GM13977 (cell line): ENCODE measurements around the gene RCOR1.

Source experiments
- DNase-seq: peaks from one replicate; pipeline ENCODE4 v3.0.0; 2012; ENCODE audit warnings: low spot score
- in situ Hi-C: fragments of 300-500 bp; cut with MboI; formaldehyde crosslinking; loops from one replicate; pipeline ENCODE4 v1.12.0; 2022; ENCODE audit warnings: low sequenced_read_pairs, low pct_unique_long_range_greater_than_20kb, mixed read lengths, inconsistent platforms; ENCODE audit not compliant: unreplicated experiment
- TF ChIP-seq, protein P1 (sequence below): IDR thresholded peaks from 2 replicates; pipeline ENCODE4 v1.5.1; 2012; ENCODE audit warnings: mild to moderate bottlenecking, control low read depth; ENCODE audit not compliant: insufficient read depth; ENCODE audit errors: extremely low read depth, missing control alignments

Gene RCOR1

GRCh38 chr14:102738373-102739189 is 146.1 kb downstream of the RCOR1 start:
- no peak for DNase-seq
- TF ChIP-seq, protein P1, sequence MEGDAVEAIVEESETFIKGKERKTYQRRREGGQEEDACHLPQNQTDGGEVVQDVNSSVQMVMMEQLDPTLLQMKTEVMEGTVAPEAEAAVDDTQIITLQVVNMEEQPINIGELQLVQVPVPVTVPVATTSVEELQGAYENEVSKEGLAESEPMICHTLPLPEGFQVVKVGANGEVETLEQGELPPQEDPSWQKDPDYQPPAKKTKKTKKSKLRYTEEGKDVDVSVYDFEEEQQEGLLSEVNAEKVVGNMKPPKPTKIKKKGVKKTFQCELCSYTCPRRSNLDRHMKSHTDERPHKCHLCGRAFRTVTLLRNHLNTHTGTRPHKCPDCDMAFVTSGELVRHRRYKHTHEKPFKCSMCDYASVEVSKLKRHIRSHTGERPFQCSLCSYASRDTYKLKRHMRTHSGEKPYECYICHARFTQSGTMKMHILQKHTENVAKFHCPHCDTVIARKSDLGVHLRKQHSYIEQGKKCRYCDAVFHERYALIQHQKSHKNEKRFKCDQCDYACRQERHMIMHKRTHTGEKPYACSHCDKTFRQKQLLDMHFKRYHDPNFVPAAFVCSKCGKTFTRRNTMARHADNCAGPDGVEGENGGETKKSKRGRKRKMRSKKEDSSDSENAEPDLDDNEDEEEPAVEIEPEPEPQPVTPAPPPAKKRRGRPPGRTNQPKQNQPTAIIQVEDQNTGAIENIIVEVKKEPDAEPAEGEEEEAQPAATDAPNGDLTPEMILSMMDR: no peak
- in situ Hi-C loops: no loop called here

DNA sequence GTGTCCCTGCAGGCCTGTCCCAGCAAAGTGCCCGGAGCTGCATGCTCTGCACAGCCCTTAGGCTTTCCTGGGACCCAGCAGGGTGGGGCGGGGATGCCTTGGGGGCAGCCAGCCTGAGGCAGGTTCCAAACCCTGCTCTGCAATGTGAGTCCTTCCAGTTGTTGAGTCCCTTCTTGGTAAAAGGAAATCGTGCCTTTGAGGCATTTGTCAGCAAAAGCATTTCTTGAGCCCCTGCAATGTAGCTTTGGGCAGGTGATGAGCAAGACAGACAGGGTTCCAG is 146.7 kb downstream of the RCOR1 start:
- in situ Hi-C loops: no loop called here
- DNase-seq: no peak
- TF ChIP-seq, protein P1: no peak

GRCh38 chr14:102746634-102747438 is 154.4 kb downstream of the RCOR1 start:
- in situ Hi-C loops: no loop called here
- TF ChIP-seq, protein P1: no peak
- no peak for DNase-seq

- in situ Hi-C loops: no loop called here
- TF ChIP-seq, protein P1: no peak
- no peak for DNase-seq
These were observed 156.4 kb downstream of the RCOR1 start for GRCh38 chr14:102748806-102749205.

DNA sequence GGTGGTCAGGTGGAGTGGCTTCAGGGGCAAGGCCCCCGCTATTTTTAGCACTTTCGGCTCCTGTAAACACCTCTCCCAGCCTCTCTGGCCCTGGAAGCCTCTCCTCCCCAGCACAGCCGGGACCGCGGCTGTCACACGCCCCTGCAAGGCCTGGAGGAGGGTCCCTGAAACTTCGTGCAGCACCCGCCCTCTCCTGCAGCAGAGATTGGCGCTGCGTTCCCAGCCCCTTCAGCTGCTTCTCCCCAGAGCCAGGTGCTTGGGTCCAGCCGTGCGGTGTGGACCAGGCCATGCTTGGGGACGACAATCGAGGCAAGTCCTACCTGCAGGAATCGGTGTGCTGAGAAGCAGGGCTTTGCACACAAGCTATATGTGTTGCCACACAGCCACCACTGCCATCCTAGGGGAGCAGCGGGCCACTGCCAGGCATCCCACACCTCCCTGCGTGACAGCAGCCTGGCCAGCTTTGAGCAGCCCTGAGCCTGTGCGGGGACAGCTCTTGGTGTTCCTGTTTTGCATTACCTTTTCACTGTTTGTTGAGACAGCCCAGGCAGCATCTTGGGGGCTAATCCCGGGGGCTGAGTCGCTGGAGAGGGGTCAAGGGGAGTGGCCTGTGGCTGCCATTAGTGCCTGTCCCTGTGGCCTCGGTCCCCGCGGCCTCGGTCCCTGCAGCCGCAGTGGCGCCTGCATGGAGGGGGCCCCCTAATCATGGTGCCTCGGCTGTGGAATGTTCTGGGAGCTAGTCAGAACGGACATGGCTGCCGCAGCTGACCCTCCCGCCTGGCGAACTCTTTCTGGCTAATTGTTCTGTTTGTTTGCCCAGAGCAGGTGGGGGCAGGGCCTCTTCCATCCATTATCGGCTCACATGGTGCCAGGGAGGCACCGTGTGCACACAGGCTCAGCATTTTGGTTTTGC is 157.2 kb downstream of the RCOR1 start:
- TF ChIP-seq, protein P1: no peak
- in situ Hi-C loops: no loop called here
- no peak for DNase-seq

- in situ Hi-C loops: no loop called here
- TF ChIP-seq, protein P1: no peak
- DNase-seq: no peak
These were observed 157.9 kb downstream of the RCOR1 start for GRCh38 chr14:102750376-102750775.
